Hematopoietic multipotent progenitor cell (in vitro differentiated cells): ENCODE data around the gene DLG1. TPM values are rescaled to one million over a fixed set of nuclear protein-coding genes. Genes with fewer than 3 reads are reported as not detected.
"Not testable (repeated sequence)": the region's sequence is repeated elsewhere in the genome, so short reads cannot be mapped to it uniquely, and the experiment has no call there.

Source experiments
- DNase-seq, 3 donors: peaks; one replicate each; pipeline ENCODE4 v3.0.0-alpha.2; 2011 to 2015; ENCODE audit warnings: low read depth in 2 of 3, low spot score in 2 of 3
- total RNA-seq: library from RNA; depleted of rRNA; stranded (reverse); fragments of >200 nt; gene quantifications from one replicate; pipeline ENCODE4 v1.2.3, GENCODE V29; 2012

Gene DLG1
- total RNA-seq, 1 donor = 19.7 TPM

GRCh38 chr3:197292648-197293047, 5.8 kb downstream of the DLG1 start:
- DNase-seq = no peak

- no peak for DNase-seq
These were observed 6.2 kb downstream of the DLG1 start for GRCh38 chr3:197292083-197292646.

- no peak for DNase-seq
These were observed 8.7 kb downstream of the DLG1 start for GRCh38 chr3:197289726-197290125.

GRCh38 chr3:197286678-197287077, 11.7 kb downstream of the DLG1 start:
- no peak for DNase-seq

GRCh38 chr3:197285557-197285956, 12.9 kb downstream of the DLG1 start:
- no peak for DNase-seq

GRCh38 chr3:197283045-197283444, 15.4 kb downstream of the DLG1 start:
- no peak for DNase-seq

GRCh38 chr3:197281849-197282248, 16.6 kb downstream of the DLG1 start:
- no peak for DNase-seq

GRCh38 chr3:197280156-197280555, 18.3 kb downstream of the DLG1 start:
- no peak for DNase-seq

GRCh38 chr3:197278933-197279332, 19.5 kb downstream of the DLG1 start:
- DNase-seq = no peak

- not testable (repeated sequence) for DNase-seq
These were observed 21.6 kb downstream of the DLG1 start for GRCh38 chr3:197276808-197277207.

GRCh38 chr3:197270558-197271317, 27.7 kb downstream of the DLG1 start:
- no peak for DNase-seq

GRCh38 chr3:197269024-197269423, 29.4 kb downstream of the DLG1 start:
- no peak for DNase-seq

GRCh38 chr3:197268294-197268693, 30.1 kb downstream of the DLG1 start:
- no peak for DNase-seq

- DNase-seq = no peak
These were observed 32.1 kb downstream of the DLG1 start for GRCh38 chr3:197266331-197266730.

GRCh38 chr3:197262709-197263108, 35.7 kb downstream of the DLG1 start:
- no peak for DNase-seq

GRCh38 chr3:197261164-197261509, 37.3 kb downstream of the DLG1 start:
- no peak for DNase-seq

GRCh38 chr3:197260491-197261163, 37.8 kb downstream of the DLG1 start:
- no peak for DNase-seq

GRCh38 chr3:197259096-197259495, 39.3 kb downstream of the DLG1 start:
- no peak for DNase-seq

GRCh38 chr3:197258168-197258755, 40.1 kb downstream of the DLG1 start:
- DNase-seq = no peak

GRCh38 chr3:197257711-197258110, 40.7 kb downstream of the DLG1 start:
- no peak for DNase-seq

GRCh38 chr3:197256836-197257444, 41.5 kb downstream of the DLG1 start:
- peak; percentile 13 to 68 (median 39) for DNase-seq
